Cerebellar nuclear complex (tissue), 1 donor: Measurements from ENCODE around the gene ARRDC1.
"Not testable (repeated sequence)": the region's sequence is repeated elsewhere in the genome, so short reads cannot be mapped to it uniquely, and the experiment has no call there.

Experiments
- DNase-seq, 2 experiments: peaks; one replicate each; lab custom pipeline; 2025; lab: John Stamatoyannopoulos, UW

The ARRDC1 gene

GRCh38 chr9:137586854-137587253 is 18.6 kb upstream of the ARRDC1 start:
- no peak for DNase-seq

- no peak for DNase-seq
Observed at GRCh38 chr9:137588311-137588710, 17.2 kb upstream of the ARRDC1 start.

- no peak for DNase-seq
Observed at GRCh38 chr9:137588891-137589290, 16.6 kb upstream of the ARRDC1 start.

- DNase-seq: no peak
Observed at GRCh38 chr9:137589441-137590122, 15.9 kb upstream of the ARRDC1 start.

GRCh38 chr9:137590123-137590468 is 15.4 kb upstream of the ARRDC1 start:
- DNase-seq: no peak

GRCh38 chr9:137590469-137591383 is 14.8 kb upstream of the ARRDC1 start, which contains the start of gene ZMYND19:
TSS of gene ZMYND19 (minus strand) at chr9:137590512. CDS start at chr9:137590263, 249 bp downstream.
- DNase-seq: peak in 1 of 2 experiments; percentile 18

- DNase-seq: no peak
Observed at GRCh38 chr9:137592767-137593166, 12.7 kb upstream of the ARRDC1 start.

GRCh38 chr9:137593176-137593575 is 12.3 kb upstream of the ARRDC1 start:
- no peak for DNase-seq

GRCh38 chr9:137596577-137596976 is 8.9 kb upstream of the ARRDC1 start:
- DNase-seq: not testable (repeated sequence)

GRCh38 chr9:137598943-137599342 is 6.5 kb upstream of the ARRDC1 start:
- DNase-seq: no peak

- DNase-seq: no peak
Observed at GRCh38 chr9:137602661-137603060, 2.8 kb upstream of the ARRDC1 start.

- DNase-seq: no peak
Observed at GRCh38 chr9:137603879-137604278, 1.6 kb upstream of the ARRDC1 start.

GRCh38 chr9:137604345-137605086 is 970 bp upstream of the ARRDC1 start:
- DNase-seq: no peak

- no peak for DNase-seq
Observed at GRCh38 chr9:137606005-137606621, 627 bp downstream of the ARRDC1 start.

GRCh38 chr9:137606734-137607138 is 1.2 kb downstream of the ARRDC1 start:
- no peak for DNase-seq

- no peak for DNase-seq
Observed at GRCh38 chr9:137607141-137607857, 1.8 kb downstream of the ARRDC1 start.

- DNase-seq: no peak
Observed at GRCh38 chr9:137610944-137611343, 5.5 kb downstream of the ARRDC1 start.

GRCh38 chr9:137611623-137612609 is 6.4 kb downstream of the ARRDC1 start:
- DNase-seq: no peak

- DNase-seq: no peak
Observed at GRCh38 chr9:137612741-137613142, 7.3 kb downstream of the ARRDC1 start.

- DNase-seq: no peak
Observed at GRCh38 chr9:137613259-137613658, 7.8 kb downstream of the ARRDC1 start.
